ENCODE results near the gene ZNF862.
"Not testable (repeated sequence)": the region's sequence is repeated elsewhere in the genome, so short reads cannot be mapped to it uniquely, and the experiment has no call there.

DNA sequence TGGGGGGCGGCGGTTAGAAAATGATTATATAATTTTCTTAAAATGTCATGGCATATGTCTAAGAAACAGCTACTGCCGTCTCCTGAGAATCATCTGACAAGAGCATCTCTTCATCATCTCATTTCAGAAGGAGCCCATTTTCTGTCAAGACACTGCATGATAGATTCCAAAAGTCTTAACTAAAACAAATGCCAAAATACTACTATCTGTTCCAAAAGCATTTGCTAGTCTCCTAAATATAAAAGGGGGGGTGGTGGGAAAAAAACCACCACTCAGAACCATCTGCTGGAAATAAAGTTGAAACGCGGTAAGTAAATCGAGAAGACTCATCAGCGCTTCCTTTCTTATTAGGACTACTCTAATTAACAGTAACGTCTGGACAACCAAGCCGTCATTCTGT, 72.0 kb downstream of the ZNF862 start:
- TF ChIP-seq CTCF (IDR thresholded peaks at IDR 0.05); EZH2 (IDR thresholded peaks at IDR 0.05; ENCODE audit: borderline replicate concordance, insufficient read depth, low read depth, low read length, poor library complexity, severe bottlenecking): not testable (repeated sequence)
